ENCODE data around the gene NPB.

The NPB gene

GRCh38 chr17:81910840-81911276 lies 8.8 kb downstream of the NPB start:
- Histone ChIP-seq H3K36me3 (peaks cover 24 to 67% (median 59%) of the 10 kb centered on the region in 3 donors), H3K27me3 (no peaks in the 10 kb centered on the region), H3K27ac (peak overlapping the region; percentile 66 to 70), H3K4me3 (peak overlapping the region; percentile 68 to 70), H3K4me1 (peaks cover 0 to 22% (median 12%) of the 10 kb centered on the region in 4 donors), H3K9me3 (no peaks in the 10 kb centered on the region)
- intact Hi-C loops (cut with DNase I; ENCODE audit: low total_unique reads): no loop called here
- TF ChIP-seq, protein P1, sequence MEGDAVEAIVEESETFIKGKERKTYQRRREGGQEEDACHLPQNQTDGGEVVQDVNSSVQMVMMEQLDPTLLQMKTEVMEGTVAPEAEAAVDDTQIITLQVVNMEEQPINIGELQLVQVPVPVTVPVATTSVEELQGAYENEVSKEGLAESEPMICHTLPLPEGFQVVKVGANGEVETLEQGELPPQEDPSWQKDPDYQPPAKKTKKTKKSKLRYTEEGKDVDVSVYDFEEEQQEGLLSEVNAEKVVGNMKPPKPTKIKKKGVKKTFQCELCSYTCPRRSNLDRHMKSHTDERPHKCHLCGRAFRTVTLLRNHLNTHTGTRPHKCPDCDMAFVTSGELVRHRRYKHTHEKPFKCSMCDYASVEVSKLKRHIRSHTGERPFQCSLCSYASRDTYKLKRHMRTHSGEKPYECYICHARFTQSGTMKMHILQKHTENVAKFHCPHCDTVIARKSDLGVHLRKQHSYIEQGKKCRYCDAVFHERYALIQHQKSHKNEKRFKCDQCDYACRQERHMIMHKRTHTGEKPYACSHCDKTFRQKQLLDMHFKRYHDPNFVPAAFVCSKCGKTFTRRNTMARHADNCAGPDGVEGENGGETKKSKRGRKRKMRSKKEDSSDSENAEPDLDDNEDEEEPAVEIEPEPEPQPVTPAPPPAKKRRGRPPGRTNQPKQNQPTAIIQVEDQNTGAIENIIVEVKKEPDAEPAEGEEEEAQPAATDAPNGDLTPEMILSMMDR (IDR thresholded peaks at IDR 0.05): no peak
- no peak for DNase-seq

- Histone ChIP-seq H3K27me3 (no peaks in the 10 kb centered on the region), H3K36me3 (peaks cover 24 to 64% (median 56%) of the 10 kb centered on the region in 3 donors), H3K4me1 (peaks cover 0 to 28% (median 13%) of the 10 kb centered on the region in 4 donors), H3K4me3 (peak within 1 kb of the TSS; percentile 68 to 70), H3K9me3 (no peaks in the 10 kb centered on the region), H3K27ac (peak within 1 kb of the TSS; percentile 77 to 86)
- TF ChIP-seq, protein P1 (IDR thresholded peaks at IDR 0.05): no peak
- intact Hi-C loops (cut with DNase I; ENCODE audit: low total_unique reads): no loop called here
- peak; percentile 86 to 94 for DNase-seq
Observed at GRCh38 chr17:81911277-81911961, 9.4 kb downstream of the NPB start, which contains the start of gene PCYT2. TSS of gene PCYT2 (minus strand) at chr17:81911399. CDS start at chr17:81911355, 44 bp downstream.

DNA sequence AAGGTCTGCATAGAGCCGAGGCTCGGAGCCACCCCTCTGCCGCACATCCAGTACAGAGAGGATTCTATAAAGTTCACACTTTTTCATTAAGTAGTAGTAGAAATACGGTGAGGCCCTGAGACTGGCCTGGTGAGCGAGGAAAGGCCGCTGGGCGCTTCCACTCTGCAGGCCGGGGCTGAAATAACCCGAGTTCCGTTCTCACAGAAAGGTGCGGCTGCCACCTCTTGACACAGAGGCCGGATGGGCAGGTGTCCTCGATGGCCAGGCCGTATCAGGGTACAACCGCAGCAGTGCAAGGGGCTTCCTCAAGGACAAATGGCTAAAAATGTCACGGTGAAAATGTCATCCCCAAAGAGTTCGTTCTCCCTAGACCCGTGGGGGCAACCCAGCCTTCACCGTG lies 9.9 kb downstream of the NPB start:
- no peak for DNase-seq
- Histone ChIP-seq H3K27ac (peak overlapping the region; percentile 77 to 86), H3K9me3 (no peaks in the 10 kb centered on the region), H3K4me3 (peak overlapping the region in 1 of 2 donors; percentile 68), H3K4me1 (peaks cover 0 to 33% (median 18%) of the 10 kb centered on the region in 4 donors), H3K36me3 (peaks cover 24 to 58% (median 56%) of the 10 kb centered on the region in 3 donors), H3K27me3 (no peaks in the 10 kb centered on the region)
- TF ChIP-seq, protein P1 (IDR thresholded peaks at IDR 0.05): no peak
- intact Hi-C loops (cut with DNase I; ENCODE audit: low total_unique reads): no loop called here

DNA sequence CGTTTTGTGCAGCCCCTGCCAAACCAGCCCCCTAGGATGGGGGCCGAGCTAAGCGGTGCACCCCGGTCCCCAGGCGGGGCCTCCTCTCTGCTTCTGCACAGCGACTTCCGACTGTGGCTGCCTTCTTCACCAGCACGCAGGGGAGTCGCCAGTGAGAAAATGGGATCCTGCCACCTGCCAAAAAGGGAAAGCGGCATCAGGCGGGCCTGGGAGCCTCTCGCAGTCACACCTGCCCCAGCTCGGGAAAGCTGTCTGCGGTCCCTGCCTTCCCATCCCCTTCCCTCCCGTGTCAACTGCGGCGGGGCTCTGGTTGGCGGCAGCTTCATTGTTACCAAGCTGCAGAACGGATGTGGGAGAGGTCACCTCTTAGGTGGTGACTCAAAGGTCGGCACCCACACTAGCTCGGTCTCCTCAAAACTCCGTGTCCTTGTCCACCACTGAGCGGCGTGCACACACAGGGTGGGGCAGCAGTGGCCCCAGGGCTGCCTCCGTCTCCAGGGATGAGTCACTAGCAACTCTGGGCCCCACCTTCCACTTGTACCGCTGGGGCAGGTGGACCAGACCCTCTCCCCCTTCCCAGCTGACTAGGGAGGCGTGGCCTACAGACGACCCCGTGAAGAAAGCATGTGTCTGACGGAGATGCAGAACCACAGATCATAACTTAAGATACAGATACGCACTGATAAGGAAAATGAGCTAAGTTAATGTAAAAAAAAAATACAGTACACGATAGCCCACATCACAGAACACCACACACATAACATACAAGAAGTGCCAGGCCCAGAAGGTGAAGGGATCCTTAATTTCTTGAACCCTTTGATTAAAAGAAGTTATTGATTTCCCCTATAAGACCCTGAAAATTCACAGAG lies 10.6 kb downstream of the NPB start:
- Histone ChIP-seq H3K4me3 (no peak overlapping the region), H3K9me3 (no peaks in the 10 kb centered on the region), H3K4me1 (peaks cover 0 to 40% (median 22%) of the 10 kb centered on the region in 4 donors), H3K27me3 (no peaks in the 10 kb centered on the region), H3K27ac (no peak overlapping the region), H3K36me3 (peaks cover 24 to 51% (median 51%) of the 10 kb centered on the region in 3 donors)
- no peak for DNase-seq
- TF ChIP-seq, protein P1 (IDR thresholded peaks at IDR 0.05): no peak
- intact Hi-C loops (cut with DNase I; ENCODE audit: low total_unique reads): no loop called here

- peaks cover 24 to 44% (median 43%) of the 10 kb centered on the region in 3 donors for H3K36me3 ChIP-seq
- H3K27me3 ChIP-seq: no peaks in the 10 kb centered on the region
- H3K4me3 ChIP-seq: no peak overlapping the region
- TF ChIP-seq, protein P1 (IDR thresholded peaks at IDR 0.05): no peak
- no peaks in the 10 kb centered on the region for H3K9me3 ChIP-seq
- H3K27ac ChIP-seq: no peak overlapping the region
- no peak for DNase-seq
- peaks cover 0 to 45% (median 25%) of the 10 kb centered on the region in 4 donors for H3K4me1 ChIP-seq
- intact Hi-C loops (cut with DNase I; ENCODE audit: low total_unique reads): no loop called here
Observed at GRCh38 chr17:81913394-81914102, 11.5 kb downstream of the NPB start.
